ENCODE measurements around the gene ARL15.

ARL15 gene

DNA sequence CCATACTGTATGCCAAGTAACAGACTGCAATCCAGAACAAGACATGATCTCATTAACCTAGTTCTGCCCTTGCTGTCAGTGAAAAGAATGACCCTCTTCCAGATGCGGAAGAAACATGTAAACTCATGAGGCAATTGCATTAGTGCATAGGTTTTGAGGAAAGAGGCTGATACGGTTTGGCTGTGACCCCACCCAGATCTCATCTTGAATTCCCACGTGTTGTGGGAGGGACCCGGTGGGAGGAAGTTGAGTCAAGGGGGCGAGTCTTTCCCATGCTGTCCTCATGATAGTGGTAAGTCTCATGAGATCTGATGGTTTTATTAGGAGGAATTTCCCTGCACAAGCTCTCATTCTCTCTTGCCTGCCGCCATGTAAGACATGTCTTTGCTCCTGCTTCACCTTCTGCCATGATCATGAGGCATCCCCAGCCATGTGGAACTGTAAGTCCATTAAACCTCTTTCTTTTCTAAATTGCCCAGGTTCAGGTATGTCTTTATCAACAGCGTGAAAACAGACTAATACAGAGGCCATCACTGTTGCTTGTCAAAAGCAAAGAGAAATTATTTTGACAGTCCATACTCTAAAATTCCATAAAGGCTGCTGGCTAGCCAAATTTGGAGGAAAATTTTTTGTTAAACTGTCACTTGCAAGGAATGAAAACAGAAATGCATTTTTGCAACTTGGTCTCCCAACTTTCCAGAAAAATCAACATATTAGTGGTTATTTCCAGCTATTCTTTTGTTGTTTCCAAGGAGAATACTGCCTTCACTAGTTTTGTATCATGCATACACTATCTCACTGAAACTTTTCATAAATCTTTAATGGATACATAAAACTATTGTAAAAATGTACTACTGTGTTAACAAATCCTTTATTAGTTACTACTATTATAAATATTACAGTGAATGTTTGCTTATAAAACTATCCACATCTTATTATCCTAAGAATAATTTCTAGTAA, 3.2 kb upstream of the ARL15 start:
- no peak for DNase-seq (ENCODE audit: low spot score)

DNA sequence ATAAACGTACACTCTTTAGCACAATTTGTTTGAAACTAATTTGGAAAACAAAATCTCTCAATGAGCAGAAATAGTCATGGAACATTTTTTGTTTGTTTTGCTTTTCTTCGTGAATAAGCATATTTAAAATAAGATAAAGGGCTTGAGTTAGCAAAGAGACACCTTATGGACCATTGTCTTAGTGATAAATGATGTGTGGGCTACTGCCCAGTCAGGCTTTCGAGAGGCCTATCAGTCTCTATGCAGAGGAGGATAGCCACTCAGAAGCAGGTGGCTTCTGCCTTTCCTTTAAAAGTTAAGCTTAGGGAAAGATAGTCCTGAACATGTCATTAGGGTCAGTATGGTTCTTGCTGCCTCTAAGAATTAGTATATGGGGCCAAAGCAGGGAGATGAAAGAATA, 2.1 kb upstream of the ARL15 start:
- DNase-seq (ENCODE audit: low spot score): no peak

DNA sequence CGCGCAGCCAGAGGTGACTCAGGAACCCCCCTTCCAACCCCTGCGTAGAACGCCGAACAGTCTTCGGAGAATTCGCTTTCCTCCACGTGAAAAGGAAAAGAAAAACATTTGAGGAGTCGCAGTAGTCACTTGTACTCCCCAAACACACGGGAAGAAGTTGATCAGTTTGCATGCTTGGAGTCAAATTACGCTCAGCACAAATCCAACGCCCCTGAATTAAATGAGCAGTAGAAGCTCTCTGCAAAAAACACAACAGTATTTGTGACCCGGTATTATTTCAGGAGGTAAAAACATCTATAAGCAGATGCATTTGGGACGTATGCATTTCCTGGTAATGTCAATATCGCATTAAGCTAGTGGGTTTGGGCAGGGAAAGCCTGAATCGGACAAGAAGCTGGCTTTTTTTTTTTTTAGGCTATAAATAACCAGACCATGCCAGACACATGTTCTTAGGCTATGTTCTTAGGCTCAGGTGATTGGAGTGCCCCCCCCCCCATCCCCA, 854 bp upstream of the ARL15 start:
- DNase-seq (ENCODE audit: low spot score): no peak

DNA sequence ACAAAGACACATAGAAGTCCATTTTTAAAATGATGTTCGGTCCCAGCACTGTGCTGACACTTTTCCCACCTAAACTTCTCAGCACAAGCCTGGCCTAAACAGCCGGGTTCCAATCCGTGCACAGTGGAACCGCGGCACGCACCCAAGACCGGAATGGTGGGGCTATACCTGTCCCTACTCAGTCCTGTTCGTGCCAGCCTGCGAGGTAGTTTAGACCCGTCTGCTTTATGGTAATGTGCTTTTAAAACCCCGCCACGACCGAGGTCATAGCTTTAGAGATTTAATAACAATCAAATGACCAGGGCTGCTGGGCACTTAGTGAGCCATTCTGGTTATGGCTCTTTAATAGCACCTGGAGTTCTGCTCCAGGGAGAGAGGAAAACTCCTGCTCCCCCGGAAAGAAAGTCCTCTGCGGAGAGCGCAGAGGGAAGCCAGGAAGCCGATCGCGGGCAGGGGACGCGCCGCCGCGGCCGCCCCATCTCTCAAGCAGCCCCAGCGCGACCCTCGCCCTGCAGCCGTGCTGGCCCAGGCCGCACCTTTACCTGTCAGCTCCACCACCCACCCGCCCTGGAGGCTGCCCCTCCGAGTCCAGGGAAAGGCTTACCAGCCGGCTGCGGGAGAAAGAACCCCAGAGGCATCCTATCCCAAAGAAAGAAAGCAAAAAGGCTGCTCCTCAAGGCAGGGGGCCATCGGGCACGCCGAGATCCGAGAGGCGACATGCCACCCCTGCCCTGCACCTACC, 511 bp downstream of the ARL15 start:
- peak; percentile 53 for DNase-seq (ENCODE audit: low spot score)

DNA sequence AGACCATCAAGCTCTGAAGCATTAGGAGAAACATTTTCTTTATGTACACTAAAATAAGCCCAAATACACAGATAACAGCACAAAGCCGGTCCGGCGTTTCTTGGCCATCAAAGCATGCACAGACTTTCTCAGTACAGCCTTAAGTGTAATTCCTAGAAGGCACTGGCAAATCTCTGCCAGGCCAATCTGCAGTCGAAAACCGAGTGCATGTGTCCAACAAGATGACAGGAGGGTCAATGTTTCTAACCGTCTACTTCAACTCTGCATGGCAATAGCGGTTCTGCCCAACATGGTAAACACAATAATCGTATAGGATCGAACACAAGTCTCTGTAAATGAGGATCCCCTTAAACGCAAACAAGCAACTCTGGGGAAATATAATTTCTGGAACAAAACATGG, 1.1 kb downstream of the ARL15 start:
- no peak for DNase-seq (ENCODE audit: low spot score)

DNA sequence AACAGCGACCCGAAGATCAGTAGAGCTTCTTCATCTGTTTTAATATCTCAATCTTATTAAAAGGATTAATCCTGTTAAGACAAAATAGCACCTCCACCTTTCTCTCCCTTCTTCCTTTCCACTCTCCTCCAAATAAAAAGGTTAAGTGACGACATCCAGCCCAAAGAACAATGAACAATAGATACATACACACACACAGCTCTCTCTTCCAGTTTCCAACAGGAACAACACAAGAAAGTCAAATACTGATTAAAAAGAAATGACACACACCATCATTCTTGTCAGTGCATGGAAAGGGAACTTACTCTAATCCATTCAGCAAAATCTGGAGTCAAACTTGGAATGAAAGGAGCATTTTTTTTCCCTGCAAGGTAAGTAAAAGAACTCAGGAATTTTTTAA, 2.8 kb downstream of the ARL15 start:
- no peak for DNase-seq (ENCODE audit: low spot score)

DNA sequence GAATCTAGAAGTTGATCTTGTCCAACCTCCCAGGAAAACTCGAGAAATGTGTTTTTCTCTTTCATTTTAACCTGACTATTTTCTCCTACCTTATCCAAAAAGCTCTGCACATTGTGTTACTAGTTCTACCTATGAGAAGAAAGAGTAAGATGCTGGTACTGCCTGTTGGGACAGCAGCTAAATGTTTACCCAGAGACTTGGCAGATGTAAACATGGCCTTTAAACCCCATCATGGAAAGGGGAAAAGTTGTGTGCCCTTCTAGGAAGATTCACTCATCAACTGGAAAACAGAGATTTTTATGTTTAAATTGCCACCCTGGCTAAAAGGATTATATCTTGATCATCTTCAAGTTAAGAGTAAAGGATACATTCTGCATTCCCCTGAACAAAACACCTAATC, 3.5 kb downstream of the ARL15 start:
- no peak for DNase-seq (ENCODE audit: low spot score)

DNA sequence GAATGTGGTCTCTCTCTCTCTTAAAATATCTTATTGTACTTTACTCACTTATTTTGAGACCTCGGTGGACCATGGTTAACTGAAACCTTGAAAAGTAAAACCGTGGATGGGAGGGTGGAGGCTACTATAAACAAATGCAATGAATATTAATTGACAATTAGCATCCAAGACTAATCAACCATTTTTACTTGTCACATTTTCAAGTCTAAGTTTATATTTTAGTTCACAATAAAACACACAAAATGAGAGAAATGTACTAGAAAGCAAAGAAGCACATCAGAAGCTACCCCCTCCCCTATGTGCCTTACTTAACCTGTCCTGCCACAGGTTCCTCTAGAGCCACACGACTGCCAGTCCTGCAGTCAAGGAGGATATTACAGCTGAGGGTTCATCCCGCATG, 4.6 kb downstream of the ARL15 start:
- DNase-seq (ENCODE audit: low spot score): no peak

DNA sequence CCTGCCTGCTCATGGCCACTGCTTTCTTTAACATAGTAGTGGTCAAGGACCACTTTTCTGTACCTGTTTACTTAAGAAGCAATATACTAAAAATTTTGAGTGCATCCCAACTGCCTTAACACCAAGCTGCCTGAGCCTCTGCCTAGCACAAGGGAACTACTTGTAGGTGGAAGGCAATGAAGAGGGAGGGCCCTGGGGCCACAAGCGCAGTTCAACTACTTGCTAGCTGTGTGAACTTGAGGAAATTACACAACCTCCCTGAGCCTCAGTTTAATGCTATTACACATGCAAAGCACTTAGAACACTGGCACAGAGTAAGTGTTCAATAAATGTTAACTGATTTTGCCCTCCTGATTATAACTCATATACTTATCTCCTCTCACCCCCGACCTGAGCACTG, 6.3 kb downstream of the ARL15 start:
- no peak for DNase-seq (ENCODE audit: low spot score)

DNA sequence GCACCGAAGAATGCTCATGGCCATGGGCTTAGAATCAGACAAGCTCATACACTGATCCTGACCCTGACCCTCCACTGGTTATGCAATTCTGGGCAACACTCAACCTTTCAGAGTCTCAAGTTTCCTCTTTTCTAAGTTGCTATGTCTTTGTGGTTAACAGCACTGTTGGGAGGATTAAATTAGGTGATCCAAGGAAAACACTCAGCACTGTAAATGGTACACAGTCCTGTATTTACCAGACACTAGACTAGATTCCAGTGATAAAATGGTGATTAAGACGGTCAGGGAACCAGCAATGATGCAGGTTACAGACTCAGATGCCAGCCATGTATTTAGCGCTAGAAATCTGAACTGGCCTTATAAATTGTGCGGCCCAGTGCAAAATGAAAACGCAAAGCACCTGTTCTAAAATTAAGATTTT, 8.1 kb downstream of the ARL15 start:
- no peak for DNase-seq (ENCODE audit: low spot score)

DNA sequence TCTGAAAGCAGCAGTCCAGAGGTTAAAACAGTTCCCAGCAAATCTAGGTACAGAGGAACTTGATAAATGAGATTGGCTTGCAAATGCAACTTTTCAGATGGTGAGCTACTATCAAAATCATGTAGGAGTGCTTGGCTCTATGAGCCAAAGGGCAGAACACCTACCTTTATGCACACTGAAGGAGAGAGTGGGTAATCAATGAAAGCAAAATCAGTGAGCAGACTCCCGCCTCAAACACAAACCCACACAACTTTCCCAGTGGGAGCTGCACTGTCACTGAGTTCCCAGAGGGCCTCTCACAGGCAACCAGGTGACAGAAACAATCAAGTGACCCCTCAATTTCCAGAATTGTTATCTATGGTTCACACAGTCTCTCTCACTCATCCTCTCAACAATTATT, 8.5 kb downstream of the ARL15 start:
- no peak for DNase-seq (ENCODE audit: low spot score)

DNA sequence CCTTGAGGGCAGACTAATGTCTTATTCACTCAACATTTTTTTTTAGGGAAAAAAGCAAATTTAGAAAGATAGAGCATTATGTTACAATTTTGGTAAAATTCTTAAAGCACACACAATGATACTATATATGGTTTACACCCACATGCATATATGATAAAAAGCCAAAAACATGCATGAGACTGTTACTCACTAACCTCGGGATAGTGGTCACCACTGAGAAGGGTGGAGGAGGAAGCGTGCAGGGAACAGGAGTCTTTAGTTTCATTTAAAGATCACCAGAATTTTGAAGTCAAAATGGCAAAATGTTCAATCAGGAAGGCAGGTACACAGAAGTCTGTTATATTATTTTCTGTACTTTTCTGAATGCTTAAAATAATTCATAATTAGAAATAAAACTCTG, 9.2 kb downstream of the ARL15 start:
- no peak for DNase-seq (ENCODE audit: low spot score)

DNA sequence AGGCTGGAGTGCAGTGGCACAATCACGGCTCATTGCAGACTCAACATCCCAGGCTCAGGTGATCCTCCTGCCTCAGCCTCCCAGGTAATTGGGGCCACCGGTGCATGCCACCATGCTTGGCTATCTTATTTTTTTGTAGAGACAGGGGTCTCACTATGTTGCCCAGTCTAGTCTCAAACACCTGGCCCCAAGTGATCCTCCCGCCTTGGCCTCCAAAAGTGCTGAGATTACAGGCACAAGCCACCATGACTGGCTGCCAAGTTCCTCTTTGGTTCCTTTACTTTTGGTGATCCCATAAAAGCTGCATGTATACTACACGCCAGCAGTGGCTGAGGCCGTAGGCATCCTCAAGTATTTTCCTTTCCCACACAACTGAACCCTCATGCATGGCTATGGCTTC, 11.4 kb downstream of the ARL15 start:
- no peak for DNase-seq (ENCODE audit: low spot score)

DNA sequence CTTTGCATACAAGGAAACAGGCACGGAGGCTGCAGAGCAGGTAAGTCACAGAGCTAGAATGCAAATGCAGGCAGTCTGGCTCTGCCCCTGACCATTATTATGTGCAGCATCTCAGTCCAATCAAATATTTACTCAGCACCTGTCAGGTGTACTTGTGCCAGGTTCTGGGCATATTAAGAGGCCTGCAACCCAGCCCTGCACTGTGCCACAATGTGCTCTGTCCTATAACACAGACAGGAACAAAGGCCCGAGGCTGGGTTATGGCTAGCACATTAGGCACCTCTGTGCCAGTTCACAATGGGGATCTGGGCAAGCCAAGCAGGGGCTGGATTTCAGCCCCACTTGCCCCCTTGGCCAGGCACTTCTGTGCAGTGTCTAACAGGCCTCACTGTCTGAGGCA, 14.0 kb downstream of the ARL15 start:
- DNase-seq (ENCODE audit: low spot score): no peak

DNA sequence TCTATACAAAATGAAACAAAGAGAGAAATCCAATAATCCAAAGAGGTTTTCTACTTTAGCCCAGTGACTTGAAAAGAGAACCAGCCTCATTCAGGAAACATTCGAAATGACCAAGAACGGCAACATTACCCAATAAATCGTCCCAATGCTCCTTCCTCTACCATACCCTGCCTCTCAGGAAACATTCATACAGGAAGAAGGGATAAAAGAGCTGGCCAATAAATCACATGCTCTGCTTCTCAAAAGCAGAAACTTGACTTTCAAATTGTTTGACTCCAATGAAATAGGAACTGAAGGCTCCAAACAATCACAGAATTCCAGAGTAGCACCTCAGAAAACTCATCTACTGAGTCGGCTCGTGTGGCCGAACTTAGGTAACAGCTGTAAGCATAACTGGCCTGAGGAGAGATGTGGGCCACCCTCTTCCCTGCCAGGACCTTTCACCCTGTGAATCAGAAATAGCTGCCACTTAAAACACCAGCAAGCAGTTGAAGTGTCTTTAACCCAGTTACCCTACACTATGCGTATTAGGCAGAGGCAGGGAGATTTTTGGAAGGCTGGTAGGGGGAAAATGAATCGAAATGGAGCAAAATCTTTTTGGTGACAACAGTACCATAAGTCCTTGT, 14.6 kb downstream of the ARL15 start:
- peak; percentile 11 for DNase-seq (ENCODE audit: low spot score)

DNA sequence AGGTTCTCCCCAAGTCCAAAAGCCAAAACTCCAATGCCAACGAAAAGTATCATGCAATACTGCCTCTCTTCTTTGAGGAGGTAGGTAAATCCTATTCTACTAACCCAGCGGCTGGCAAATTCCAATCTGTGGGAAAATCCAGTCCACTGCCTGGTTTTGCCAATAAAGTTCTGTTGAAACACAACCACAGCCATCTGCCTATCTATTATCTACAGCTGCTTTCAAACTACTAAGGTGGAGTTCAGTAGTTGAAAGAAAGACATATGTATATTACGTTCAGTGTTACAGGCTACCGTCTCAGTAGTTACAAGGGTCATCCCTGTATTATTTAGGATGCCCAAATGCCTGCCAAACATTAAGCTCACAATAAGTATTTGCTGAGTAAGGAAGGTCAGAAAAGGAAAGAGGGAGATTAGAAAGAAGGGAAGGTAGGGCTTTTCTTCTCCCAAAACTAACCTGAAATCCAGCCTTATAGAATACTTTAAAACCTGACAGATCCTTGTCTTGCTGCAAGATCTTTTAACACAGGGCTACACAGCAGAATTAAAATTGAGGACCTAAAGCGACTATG, 16.2 kb downstream of the ARL15 start:
- DNase-seq (ENCODE audit: low spot score): no peak

DNA sequence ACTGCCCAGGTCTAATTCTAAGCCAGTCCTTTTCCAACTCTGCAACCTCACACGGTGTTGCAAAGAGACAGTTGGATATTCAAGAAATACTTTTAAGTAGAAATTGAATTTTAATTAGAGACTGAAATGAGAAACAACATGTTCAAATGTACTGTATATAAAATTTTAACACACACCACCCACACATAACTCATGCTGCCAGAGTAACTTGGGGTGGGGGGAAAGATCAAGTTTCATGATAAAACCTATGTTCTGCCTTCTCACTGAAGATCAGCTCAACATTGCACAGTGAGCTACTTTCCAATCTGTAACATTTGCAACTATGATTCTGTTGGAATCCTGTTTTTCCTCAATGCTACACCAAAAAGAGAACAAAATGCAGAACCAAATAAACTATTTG, 17.5 kb downstream of the ARL15 start:
- no peak for DNase-seq (ENCODE audit: low spot score)

DNA sequence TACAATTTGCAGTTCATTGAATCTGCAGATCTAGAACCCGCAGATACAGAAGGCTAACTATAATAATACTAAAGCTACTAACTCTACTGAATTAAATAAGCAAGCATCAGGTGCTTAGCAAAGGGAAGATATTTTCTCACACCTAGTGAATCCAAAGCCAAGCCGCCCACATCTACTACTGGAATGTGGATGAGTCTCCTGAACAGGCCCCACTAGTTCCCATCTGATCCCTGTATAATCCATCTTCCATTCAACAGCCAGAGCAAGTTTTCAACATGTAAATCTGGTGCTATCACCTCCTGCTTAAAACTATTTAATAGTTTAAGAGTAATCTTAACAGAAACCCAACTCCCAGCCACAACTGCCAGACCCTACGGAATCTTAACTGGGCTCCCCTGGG, 18.9 kb downstream of the ARL15 start:
- DNase-seq (ENCODE audit: low spot score): peak; percentile 9

DNA sequence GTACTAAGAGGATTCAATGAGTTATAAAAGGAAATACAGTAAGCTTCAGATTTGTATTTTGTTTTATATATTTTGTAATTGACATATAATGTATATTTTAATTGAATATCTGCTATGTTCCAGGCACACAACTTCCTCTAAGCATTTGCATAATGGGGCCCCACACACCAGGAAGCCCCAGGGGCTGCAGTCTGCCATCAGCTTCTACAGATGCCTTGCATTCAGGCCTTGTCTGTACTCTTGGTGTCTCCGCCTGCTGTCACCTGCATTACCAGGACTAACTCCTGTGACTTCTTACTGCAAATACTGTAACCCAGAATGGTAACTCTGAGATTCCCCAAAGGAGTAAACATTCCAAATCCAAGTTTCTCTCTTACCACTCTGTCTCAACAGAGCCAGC, 20.6 kb downstream of the ARL15 start:
- no peak for DNase-seq (ENCODE audit: low spot score)

DNA sequence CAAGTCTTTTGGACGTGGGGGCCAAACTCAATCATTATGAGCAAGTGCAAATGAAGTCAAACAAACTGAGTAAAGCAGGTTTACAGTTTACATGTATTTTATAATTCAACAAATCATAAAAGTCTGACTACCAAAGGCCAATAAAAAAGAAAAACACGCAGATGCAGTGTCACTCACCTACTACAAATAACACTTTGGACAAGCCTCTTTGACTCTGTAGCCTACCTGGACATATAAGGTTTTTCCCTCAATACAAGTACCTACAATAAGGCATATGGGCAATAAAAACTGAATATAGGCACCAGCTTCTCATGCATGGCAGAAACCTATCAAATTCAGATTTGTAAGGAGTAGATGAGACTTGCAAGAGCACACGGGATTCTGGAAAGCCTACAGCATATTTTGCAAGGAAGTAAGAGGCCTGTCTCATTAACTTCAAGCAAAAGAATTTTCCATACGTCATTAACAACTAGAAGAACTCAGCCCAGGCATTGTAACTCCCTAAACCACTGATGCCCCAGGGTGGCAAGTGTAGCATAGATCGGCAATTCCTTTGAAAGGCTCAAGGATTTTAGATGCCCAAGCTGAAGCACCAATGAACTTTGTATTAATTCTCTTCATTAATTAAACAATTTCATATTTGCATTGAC, 21.7 kb downstream of the ARL15 start:
- no peak for DNase-seq (ENCODE audit: low spot score)

DNA sequence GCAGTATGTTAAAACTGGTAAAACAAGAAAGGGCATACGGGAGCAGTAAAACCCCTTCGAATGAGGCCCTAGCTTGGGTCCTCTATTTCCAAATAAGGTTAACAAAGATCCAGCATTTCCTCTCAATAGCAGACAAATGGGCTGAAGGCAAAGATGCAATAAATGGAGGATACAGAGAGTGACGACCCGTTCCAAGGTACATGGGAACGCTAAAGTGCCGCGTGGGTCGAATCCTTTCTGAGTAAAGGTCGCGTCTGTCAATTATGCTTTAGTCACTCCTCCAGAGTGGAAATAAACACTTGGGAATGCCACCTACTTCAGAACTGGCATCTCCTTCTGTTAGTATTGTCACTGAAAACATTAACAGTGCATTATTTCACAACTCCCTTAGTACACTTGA, 24.7 kb downstream of the ARL15 start:
- DNase-seq (ENCODE audit: low spot score): peak; percentile 31

DNA sequence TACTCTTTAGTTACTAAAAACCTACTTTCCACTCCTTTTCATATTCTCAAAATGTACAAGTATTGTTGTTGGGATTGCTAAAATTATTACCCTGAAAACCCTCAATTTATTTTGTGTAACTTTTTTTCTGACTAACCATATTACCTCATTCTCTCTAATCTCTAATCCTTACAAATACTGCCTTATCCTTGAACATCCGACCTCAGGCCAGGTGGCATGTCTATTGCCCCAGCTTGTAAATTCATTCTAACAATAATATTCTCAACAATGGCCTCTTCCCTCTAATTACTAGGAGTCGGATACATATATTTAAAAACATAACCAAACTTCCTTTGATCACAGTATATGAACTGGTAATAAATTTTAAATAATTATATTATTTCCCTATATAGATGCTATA, 25.8 kb downstream of the ARL15 start:
- DNase-seq (ENCODE audit: low spot score): no peak

Data from iPS-NIHi11 (cell line).